T-helper 2 cell treated with Interferon-gamma antibody and Interleukin-4, amounts not matched to agents 5 μg/mL and 100 μg/mL, for 36 hours (primary cell): Measurements from ENCODE around the gene UCP1.

Source experiments
- DNase-seq: peaks from one replicate; pipeline ENCODE4 v3.0.0; 2021; ENCODE audit warnings: low spot score
- H3K27ac Mint-ChIP-seq: one replicate; pipeline ENCODE4 v1.8.0; 2021; ENCODE audit warnings: mild to moderate bottlenecking, mixed read lengths
- H3K27me3 Mint-ChIP-seq: one replicate; pipeline ENCODE4 v1.8.0; 2021; ENCODE audit warnings: low read depth, mixed read lengths
- H3K36me3 Mint-ChIP-seq: one replicate; pipeline ENCODE4 v1.8.0; 2021; ENCODE audit warnings: low read depth, mixed read lengths
- H3K4me1 Mint-ChIP-seq: one replicate; pipeline ENCODE4 v1.8.0; 2021; ENCODE audit warnings: low read depth, mixed read lengths
- H3K4me3 Mint-ChIP-seq: one replicate; pipeline ENCODE4 v1.8.0; 2022; ENCODE audit warnings: mild to moderate bottlenecking, moderate library complexity, mixed read lengths
- H3K9me3 Mint-ChIP-seq: one replicate; pipeline ENCODE4 v1.8.0; 2021; ENCODE audit warnings: mixed read lengths

UCP1 gene, protein sequence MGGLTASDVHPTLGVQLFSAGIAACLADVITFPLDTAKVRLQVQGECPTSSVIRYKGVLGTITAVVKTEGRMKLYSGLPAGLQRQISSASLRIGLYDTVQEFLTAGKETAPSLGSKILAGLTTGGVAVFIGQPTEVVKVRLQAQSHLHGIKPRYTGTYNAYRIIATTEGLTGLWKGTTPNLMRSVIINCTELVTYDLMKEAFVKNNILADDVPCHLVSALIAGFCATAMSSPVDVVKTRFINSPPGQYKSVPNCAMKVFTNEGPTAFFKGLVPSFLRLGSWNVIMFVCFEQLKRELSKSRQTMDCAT

DNA sequence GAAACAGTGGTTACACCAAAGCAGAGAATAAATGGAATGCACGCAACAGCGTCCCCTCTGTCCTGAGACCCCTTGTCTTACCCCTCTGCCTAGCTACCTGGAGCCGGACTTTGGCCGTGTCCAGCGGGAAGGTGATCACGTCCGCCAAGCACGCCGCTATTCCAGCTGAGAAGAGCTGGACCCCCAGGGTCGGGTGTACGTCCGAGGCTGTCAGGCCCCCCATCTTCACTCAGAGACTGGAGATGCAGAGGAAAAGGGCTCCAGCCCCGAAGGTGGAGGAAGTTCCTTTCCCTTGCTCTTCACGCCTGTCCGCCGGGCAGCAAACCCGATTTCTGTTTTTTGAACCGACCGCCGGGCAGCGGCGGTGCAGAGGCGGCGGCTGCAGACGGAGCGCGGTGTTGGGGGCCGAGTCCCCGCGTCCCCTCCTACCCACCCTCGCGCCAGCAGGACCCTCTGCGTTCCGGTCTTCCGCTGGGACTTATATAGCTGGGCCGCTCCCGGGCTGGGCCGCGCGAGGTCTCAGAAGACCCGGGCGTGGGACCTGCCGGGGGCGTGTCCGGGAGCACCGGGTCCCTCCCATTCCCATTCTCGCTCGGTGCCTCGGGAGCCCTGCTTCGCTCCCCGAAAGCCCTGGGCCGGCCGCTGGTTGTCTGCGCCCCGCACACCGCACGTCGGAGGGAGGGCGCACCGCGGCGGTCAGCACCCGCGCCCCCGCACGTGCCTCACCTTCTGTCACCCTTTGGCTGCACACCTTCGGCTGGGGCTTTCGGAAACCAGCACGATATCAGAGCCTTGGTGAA is at the start of gene UCP1:
TSS of gene UCP1 (minus strand) at position 455 of the 800 bp plus-strand sequence. CDS start at position 223, 232 bp downstream.
- H3K9me3 Mint-ChIP-seq, result peaks cover 4% of the 10 kb centered on the region
- H3K36me3 Mint-ChIP-seq, result no peaks in the 10 kb centered on the region
- peaks cover 52% of the 10 kb centered on the region for H3K27me3 Mint-ChIP-seq
- H3K4me3 Mint-ChIP-seq, result peak within 1 kb of the TSS; percentile 46
- peaks cover 2% of the 10 kb centered on the region for H3K4me1 Mint-ChIP-seq
- H3K27ac Mint-ChIP-seq, result no peak within 1 kb of the TSS
- no peak for DNase-seq

DNA sequence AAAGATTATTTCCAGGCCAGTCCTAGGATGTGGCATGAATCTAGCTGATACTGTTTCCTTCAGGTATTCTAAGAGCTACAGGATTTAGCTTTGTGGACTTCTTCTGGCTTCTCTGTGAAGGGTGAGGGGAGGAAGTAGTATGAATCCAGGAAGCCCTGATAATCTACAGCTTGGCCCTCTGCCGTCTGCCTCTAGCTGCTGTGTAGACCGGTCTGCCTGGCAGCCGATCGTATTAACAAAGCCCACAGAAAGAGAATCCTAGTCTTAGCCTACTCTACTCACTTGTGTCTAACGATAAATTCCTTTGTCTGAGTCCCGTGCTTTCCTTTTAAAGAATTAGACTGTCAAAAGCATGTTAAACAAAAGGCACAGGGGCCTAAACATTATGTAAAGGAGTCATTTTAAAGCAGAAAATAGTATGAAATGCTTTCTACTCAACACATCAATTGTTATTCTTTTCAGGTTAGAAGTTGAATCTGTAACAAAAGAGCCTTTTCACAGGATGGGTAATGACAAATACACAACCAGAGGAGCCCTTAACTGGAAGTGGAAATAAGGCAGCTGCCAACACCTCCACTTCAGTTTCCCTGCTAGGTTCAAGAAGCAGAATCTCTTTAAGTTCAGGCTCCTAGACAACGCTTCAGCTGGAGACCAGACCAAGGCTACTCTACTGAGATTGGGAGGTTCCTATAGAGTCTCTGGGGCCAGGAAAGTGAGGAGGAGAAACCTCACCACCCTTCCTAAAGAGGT is 48.9 kb upstream of the UCP1 start:
- no peak for DNase-seq
- H3K4me3 Mint-ChIP-seq, result no peak overlapping the region
- no peak overlapping the region for H3K27ac Mint-ChIP-seq
- H3K36me3 Mint-ChIP-seq, result no peaks in the 10 kb centered on the region
- H3K9me3 Mint-ChIP-seq, result no peaks in the 10 kb centered on the region
- H3K4me1 Mint-ChIP-seq, result peaks cover 10% of the 10 kb centered on the region
- H3K27me3 Mint-ChIP-seq, result peaks cover 7% of the 10 kb centered on the region

DNA sequence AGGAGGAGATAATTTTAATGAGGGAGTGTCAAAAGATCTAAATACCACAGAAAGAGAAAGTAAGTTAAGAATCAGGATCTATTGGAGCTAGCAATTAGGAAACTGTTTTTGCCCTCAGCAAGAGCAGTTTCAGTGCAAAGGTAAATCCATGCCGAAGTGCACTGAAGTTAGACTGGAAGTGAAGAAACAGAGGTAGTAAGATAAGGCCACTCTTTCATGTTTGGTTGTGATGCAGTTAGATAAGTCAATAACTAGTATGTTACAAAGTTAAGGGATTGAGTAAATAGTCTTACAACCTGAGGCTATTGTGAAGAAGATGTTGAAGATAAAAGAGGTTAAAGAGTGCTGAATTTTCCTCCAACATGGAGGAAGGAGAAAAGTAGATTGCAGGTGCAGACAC is 46.7 kb upstream of the UCP1 start:
- peaks cover 8% of the 10 kb centered on the region for H3K27me3 Mint-ChIP-seq

DNA sequence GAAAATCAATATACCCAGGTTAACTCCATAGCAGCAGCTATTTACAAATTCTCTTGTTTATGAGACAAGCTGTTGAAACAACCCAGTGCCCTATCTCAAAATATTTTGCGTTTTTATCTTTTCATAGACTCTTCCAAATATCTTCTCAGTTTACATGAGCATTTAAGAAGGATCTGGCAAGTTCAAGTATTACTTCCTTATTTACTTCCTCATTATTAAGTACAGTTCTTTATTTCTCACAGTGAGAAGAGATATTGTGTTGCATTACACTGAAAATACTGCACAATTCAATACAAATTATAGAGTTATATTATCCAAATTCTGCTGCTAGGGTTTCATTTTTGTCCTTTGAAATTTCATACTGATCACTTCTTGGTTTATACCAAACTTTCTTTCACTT is 43.6 kb upstream of the UCP1 start:
- peaks cover 8% of the 10 kb centered on the region for H3K27me3 Mint-ChIP-seq
- no peak for DNase-seq
- H3K27ac Mint-ChIP-seq, result no peak overlapping the region
- no peaks in the 10 kb centered on the region for H3K9me3 Mint-ChIP-seq
- no peak overlapping the region for H3K4me3 Mint-ChIP-seq
- no peaks in the 10 kb centered on the region for H3K36me3 Mint-ChIP-seq
- peaks cover 2% of the 10 kb centered on the region for H3K4me1 Mint-ChIP-seq

More for the DNA sequence above, 46.7 kb upstream of the UCP1 start:
- Mint-ChIP-seq H3K9me3 (no peaks in the 10 kb centered on the region), H3K27ac (no peak overlapping the region), H3K4me1 (peaks cover 6% of the 10 kb centered on the region), H3K36me3 (no peaks in the 10 kb centered on the region), H3K4me3 (no peak overlapping the region)
- no peak for DNase-seq

DNA sequence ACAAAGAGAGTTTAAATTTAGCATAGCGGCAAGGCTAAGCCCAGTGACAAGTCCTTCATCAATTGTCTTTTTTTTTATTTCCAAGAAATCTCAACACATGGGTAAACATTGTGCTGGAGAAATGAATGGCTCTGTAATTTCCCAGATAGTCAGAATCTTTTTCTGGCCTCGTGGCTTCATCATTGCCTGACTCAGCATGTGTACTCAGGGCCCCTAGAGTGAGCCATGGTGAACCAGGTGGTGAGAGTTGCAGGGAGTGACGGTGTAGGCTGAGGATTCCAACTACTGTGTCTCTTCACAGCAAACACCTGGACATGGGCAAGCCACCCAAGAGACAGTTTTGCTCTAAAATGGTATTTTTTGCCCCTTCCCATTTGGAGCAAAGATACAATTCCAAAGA is 43.1 kb upstream of the UCP1 start:
- no peaks in the 10 kb centered on the region for H3K9me3 Mint-ChIP-seq
- peaks cover 8% of the 10 kb centered on the region for H3K27me3 Mint-ChIP-seq
- no peak for DNase-seq
- no peak overlapping the region for H3K27ac Mint-ChIP-seq
- no peak overlapping the region for H3K4me3 Mint-ChIP-seq
- H3K4me1 Mint-ChIP-seq, result peaks cover 2% of the 10 kb centered on the region
- H3K36me3 Mint-ChIP-seq, result no peaks in the 10 kb centered on the region

DNA sequence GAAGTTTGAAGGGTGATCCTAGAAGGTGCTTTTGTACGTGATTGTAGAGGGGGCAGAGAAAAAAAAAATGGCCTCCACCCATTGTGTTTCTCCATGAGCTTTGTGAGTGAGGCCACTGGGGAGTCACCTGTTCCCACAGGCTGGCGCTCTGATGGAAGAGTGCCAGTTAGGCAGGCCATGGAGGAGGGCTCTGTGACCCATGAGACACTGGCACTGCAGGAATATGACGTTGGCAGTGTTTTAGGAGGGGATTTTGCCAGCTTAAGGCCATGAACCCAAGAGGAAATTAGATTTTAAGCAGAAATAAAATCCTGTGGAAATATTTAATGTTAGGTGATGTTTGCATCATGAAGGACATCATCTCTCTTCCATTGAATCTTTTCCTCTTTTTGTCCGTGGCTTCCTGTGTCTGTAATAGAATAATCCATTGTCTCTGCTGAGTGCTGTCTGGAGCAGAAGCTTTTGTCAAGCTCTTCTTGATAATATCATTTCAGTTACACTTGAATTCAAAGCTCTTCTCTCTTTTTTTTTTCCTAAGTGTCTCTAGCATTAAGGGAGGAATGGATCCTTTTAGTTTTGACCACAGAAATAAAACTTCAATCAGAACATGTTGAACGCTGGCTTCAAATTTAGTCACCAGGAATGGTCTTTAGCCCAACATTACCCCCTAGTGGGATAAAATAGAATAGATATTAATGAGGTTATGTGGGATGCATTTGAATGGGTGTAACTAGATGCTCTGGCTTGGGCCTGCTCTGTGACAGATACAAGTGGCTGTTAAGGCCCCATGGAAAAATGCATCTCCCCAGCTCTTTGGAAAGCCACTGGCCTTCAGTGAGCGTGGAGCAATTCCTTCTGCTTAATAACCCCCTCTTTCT is 41.0 kb upstream of the UCP1 start:
- Mint-ChIP-seq H3K27me3 (peaks cover 8% of the 10 kb centered on the region), H3K27ac (no peak overlapping the region), H3K36me3 (no peaks in the 10 kb centered on the region), H3K9me3 (no peaks in the 10 kb centered on the region), H3K4me1 (peaks cover 2% of the 10 kb centered on the region), H3K4me3 (no peak overlapping the region)
- no peak for DNase-seq

DNA sequence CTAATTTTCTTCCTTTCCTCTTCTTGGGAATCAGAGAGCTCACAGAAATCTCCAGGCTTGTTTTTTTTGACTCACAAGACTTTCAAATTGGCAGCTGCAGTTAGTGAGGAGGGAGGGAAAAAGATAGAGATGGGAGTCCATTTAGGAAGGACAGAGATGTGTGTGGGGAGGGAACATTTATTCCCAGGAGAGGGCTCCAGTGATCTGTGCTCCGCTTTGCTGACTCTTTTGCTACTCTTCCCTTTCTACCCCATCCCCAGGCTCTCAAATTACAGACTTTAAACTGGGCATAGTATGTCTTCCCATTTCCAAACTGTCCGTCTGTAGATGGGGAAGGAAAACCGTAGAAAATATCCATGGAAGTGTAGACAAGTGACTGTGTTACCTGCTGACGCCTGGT is 39.1 kb upstream of the UCP1 start:
- no peak for DNase-seq
- no peak overlapping the region for H3K4me3 Mint-ChIP-seq
- no peaks in the 10 kb centered on the region for H3K36me3 Mint-ChIP-seq
- H3K27ac Mint-ChIP-seq, result no peak overlapping the region
- H3K4me1 Mint-ChIP-seq, result peaks cover 2% of the 10 kb centered on the region
- no peaks in the 10 kb centered on the region for H3K9me3 Mint-ChIP-seq
- H3K27me3 Mint-ChIP-seq, result peaks cover 6% of the 10 kb centered on the region

DNA sequence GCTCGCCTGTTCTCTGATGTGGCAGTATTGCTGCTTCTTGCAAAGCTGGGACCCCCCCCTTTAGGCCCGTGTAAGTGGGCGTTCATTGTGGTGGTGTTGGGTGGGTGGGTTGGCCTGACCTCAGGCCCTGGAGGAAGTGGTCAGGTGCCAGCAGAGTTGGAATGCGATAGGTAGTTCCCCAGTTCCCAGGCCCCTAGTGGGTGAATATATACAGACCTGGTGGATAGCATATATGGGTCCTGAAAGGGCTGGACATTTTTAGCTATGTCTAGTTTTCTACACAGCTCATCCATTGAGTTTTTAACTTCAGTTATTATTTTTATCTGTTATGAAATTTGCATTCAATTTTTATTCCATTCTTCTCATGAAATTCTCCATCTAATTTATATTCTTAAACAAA is 35.8 kb upstream of the UCP1 start:
- peaks cover 5% of the 10 kb centered on the region for H3K27me3 Mint-ChIP-seq

DNA sequence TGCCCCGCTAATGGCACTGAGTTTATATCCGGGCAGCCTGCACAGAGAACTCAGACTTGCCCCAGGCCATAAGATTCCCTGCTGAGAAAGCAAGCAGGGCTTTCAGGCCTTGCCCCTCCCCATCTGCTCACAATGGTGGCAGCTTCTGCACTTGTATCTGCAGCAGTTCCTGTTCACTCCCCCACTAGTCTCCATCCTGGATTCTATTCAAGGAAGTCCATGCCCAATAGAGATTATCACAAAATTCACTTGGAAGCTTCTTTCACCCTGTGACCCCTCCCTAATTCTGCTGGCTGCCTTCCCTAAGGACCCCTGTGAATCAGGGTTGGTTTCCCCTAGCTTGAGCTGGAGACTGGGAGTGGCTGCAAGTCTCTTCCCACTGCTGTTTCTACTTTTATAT is 34.5 kb upstream of the UCP1 start:
- H3K36me3 Mint-ChIP-seq, result no peaks in the 10 kb centered on the region

More for the DNA sequence above, 35.8 kb upstream of the UCP1 start:
- Mint-ChIP-seq H3K9me3 (no peaks in the 10 kb centered on the region), H3K4me1 (no peaks in the 10 kb centered on the region), H3K4me3 (no peak overlapping the region), H3K27ac (no peak overlapping the region), H3K36me3 (no peaks in the 10 kb centered on the region)
- DNase-seq, result no peak

DNA sequence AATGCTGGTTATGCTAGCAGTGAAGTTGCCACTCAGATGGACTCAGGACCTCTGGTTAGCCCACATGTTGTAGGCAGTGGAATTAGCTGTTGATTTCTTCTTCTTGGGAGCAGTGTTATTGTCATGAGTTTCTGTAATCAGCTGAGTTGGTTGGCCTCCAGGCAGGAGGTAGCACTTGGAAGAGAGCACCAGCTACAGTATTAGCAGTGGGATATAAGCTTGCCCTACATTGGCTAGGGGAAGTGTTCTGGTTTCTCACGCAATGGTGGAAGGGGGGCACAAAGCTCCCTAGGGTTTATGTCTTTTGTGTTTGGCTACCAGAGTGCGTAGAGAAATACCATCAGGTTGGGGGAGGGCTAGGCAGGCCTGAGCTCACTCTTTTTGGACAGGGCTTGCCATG is 34.0 kb upstream of the UCP1 start:
- Mint-ChIP-seq H3K4me1 (no peaks in the 10 kb centered on the region), H3K27me3 (peaks cover 15% of the 10 kb centered on the region), H3K27ac (no peak overlapping the region), H3K36me3 (no peaks in the 10 kb centered on the region), H3K4me3 (no peak overlapping the region), H3K9me3 (no peaks in the 10 kb centered on the region)
- no peak for DNase-seq

More for the DNA sequence above, 34.5 kb upstream of the UCP1 start:
- H3K9me3 Mint-ChIP-seq, result no peaks in the 10 kb centered on the region
- no peak overlapping the region for H3K4me3 Mint-ChIP-seq
- no peaks in the 10 kb centered on the region for H3K4me1 Mint-ChIP-seq
- no peak overlapping the region for H3K27ac Mint-ChIP-seq
- peaks cover 15% of the 10 kb centered on the region for H3K27me3 Mint-ChIP-seq
- no peak for DNase-seq

DNA sequence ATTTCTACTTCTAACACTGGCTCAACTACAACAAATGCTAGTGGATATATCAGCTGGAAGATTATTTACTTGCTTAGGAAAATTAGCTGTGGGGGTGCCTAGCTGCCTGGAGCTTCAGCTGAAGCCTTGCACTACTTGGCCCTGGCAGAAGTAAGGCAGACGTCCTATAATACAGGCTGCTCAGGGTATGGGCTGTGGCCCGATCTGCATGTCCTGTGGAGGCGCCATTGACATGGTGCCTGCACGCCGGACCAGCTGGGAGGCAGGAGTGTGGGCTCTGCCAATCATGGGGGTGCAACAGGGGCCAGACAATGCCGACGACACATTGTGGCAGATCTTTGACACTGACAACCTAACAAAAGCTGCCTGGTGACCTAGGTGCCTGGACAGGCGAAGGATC is 31.6 kb upstream of the UCP1 start:
- Mint-ChIP-seq H3K36me3 (no peaks in the 10 kb centered on the region), H3K27me3 (peaks cover 19% of the 10 kb centered on the region), H3K4me1 (no peaks in the 10 kb centered on the region)

DNA sequence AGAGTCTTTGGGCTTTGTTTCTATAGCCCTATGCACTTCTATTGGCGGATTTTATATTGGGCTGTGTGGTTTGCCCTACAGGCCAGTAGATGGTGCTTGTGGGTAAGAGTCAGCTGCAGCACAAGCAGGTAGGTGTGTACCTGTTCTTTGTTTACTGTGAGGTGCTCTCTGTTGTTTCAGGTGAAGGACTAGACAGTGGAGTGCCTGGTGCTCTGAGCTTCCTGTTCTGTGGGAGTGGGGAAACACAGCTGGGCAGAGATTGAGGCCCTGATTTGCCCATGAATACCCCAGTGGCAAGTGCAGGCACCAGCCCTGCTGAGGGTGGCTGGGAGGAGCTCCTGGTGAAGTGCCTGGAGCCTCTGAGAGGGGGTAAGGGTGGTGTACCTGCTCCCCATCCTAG is 26.3 kb upstream of the UCP1 start:
- H3K27me3 Mint-ChIP-seq, result peaks cover 43% of the 10 kb centered on the region

More for the DNA sequence above, 31.6 kb upstream of the UCP1 start:
- Mint-ChIP-seq H3K9me3 (no peaks in the 10 kb centered on the region), H3K4me3 (no peak overlapping the region), H3K27ac (no peak overlapping the region)
- no peak for DNase-seq

DNA sequence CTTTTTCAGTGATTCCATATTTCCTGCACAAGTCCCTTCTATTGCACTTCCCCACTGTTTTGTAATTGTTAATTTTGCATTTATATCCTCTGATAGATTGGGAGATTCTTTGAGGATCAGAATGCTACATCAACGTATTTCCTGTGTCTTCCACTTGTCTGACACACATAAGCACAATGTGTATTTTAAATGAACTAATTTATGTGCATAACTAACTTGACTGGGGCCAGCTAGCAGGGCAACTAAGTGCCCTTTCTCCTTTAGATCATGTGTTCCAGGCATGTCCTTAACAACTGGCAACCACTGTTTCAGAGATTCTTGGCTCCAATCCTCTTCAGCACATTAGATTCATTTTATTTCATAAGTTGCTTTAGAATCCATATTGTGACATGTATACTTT is 15.7 kb upstream of the UCP1 start:
- DNase-seq, result no peak
- H3K27me3 Mint-ChIP-seq, result peaks cover 24% of the 10 kb centered on the region
- no peaks in the 10 kb centered on the region for H3K36me3 Mint-ChIP-seq
- H3K4me3 Mint-ChIP-seq, result no peak overlapping the region
- no peaks in the 10 kb centered on the region for H3K9me3 Mint-ChIP-seq
- no peaks in the 10 kb centered on the region for H3K4me1 Mint-ChIP-seq
- H3K27ac Mint-ChIP-seq, result no peak overlapping the region

More for the DNA sequence above, 26.3 kb upstream of the UCP1 start:
- Mint-ChIP-seq H3K36me3 (no peaks in the 10 kb centered on the region), H3K4me1 (peaks cover 4% of the 10 kb centered on the region), H3K4me3 (no peak overlapping the region), H3K9me3 (peaks cover 7% of the 10 kb centered on the region), H3K27ac (no peak overlapping the region)
- no peak for DNase-seq
